HG03280 (cell line): ENCODE results near the gene TSC1.

ENCODE experiments used
- ATAC-seq: cut with Tn5 transposase; IDR thresholded peaks from one replicate; pipeline ENCODE4 v1.9.1; 2021; ENCODE audit warnings: mild to moderate bottlenecking, moderate library complexity; ENCODE audit not compliant: unreplicated experiment

The TSC1 gene

DNA sequence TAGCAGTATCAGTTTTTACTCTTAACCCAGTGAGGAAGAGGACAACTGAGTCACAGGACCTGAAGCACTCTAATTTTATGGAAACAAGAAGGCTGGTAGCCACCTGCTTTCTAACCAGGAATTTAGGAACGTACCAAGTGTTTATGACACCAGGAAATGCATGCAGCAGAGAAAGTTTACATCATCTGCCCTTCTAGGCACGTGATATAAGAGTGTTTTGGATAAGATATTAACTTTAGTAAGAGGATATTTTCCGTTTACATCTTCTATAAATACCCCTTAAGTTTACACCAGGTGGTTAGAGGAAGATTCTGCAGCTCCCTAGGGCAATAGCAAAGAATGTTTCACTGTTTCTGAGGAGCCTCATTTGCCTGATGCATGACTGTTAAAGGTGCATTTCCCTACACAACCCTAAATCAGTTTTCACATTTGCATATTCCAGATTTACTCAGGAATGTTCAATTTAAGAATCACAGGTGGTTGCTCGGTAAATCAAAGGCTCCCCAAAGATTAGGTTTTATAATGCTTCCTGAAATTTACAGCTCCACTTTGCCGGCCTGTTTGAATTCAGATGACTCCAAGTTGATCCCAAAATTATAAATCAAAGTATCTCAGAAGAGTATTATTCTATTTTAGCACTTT lies 1.8 kb downstream of the TSC1 start:
- no peak for ATAC-seq

DNA sequence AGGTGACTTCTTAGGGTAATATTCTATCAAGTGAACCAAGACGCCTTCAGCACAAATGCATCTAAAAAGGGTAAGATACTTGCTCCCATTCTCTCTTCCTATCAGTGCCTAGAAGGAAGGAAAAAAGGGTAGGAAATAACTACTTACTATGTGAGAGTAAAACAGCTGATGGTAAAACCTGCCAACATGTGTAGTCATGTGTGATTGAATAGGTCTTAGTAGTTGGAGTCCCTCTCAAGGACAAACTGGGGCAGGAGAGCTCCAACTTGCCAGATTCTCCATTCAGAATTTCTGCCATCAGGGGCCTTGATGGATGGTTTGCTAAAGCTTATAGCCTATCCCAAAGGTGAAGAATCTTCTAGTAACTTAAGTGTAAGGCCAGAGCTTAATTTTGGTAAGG lies 5.2 kb downstream of the TSC1 start:
- no peak for ATAC-seq

DNA sequence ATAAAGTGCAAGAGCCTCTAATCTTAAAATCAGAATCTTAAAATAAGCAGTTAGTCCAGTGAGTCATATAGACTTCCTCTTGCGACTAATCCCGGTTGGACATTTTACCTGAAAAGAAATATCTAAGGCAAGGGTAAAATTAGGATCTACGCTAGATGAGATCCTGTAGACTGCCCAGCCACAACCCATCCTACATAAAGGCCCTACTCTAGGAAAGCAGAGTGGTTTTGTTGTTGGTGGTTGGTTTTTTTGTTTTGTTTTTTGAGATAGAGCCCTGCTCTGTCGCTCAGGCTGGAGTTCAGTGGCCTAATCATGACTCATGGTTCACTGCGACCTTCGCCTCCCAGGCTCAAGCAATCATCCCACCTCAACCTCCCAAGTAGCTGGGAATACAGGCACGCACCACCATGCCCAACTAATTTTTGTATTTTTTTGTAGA lies 6.9 kb downstream of the TSC1 start:
- no peak for ATAC-seq

DNA sequence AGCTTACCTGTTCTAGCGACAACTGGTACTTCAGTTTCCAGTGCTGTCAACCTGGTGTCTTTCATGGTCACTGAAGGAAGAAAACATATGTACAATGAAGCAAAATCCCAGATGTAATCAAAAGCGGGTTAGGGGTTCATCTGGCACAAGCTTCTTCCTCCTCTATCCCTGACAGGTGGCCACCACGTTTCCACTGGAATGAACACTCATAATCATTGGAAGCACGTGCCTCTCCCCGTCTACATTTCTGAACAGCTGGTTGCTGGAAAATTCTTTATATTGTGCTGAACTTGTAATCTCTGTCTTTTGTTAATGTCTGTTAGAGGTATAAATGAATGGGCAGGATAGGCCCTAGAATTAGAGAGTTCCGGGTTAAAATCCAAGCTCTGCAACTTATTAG lies 9.4 kb downstream of the TSC1 start:
- no peak for ATAC-seq

DNA sequence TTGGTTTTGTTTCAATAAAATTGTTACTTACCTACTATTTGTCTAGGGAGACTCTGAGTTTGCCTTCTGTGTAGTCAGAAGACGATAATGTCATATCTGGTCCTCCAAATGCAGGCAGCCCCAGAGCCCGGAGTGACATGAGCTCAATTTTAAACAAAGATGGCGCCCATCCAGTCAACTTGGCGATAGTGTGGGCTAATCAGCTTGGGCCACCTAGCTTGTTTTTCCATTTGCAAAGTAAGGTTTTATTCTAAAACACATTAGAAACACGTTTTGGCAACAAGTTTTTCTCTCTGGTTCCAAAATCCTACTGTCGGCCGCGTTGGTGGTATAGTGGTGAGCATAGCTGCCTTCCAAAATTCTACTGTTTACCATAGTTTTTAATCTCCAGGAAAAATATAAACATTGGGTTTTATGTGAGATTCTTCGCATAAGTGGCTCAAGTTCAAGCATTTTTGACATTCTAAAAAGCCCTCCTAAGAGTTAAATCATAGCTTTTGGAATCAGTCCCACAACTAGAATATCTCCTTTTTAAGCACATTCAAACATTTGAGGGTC lies 13.2 kb downstream of the TSC1 start:
- no peak for ATAC-seq

DNA sequence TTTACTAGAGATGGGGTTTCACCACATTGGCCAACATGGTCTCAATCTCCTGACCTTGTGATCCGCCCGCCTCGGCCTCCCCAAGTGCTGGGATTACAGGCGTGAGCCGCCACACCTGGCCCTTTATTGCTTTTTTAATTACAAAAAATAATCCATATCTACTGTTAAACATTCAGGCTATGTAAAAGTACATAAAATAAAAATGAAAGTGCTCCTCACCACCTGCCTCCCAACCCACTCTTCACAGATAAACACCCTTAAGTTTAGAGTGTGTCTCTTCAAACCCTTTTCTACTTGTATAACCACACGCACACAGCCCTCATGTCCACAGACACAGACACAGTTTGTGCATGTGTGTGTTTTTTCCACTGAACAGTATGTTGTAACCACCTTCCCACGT lies 16.7 kb downstream of the TSC1 start:
- no peak for ATAC-seq

DNA sequence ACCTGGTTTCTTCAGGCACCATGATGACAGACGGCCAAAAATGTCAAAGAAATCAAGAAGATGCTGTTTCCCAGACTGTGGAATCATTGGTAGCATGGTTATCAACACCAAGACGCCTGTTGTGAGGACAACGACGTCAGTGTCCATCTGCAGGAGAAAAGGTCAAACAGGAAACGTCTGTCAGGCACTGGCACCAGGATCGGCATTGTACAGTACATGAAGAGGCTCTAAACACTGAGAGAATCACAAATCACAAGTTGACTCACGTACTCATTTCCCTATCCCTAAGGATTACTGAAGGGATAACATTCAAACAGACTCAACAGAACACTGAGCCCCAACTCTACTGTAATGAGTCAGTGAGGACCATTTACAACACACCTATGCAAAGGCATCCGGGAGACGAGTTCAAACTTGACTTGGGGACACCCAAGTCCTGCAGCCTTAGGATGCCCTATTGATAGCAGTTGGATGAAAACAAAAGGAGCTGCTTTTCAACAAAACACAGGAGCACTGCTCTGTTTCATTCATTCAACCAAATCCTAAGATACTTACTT lies 21.0 kb downstream of the TSC1 start:
- no peak for ATAC-seq

DNA sequence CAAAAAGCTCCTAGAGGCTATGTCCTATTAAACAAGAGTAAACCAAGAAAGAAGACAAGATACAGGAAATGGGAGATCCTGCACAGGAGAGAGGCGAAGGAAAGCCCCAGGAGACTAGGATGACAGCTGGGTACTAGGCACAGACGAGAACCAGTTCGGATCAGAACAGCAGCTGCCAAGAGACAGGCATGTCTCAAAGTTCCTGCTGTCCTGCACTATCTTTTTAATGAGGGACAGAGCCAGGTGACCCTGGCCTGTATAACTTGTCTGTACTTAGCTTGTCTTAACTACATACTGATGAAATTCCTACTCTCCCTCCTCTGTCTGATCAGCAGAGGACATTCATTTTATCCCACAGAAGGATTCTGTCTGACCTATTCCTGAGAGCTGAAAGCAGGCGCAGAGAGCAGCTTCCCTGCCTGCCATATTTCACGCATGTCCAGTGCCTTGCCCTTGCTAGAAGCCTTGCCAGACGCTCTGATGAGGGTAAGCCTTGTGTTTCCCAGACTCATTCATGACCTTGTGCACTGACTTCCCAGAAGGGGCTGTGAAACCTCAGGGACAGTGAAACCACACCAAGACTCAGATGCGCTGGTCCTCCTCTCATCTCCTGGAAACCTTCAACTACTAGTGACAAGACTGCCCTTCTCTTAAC lies 24.7 kb downstream of the TSC1 start:
- ATAC-seq = no peak

DNA sequence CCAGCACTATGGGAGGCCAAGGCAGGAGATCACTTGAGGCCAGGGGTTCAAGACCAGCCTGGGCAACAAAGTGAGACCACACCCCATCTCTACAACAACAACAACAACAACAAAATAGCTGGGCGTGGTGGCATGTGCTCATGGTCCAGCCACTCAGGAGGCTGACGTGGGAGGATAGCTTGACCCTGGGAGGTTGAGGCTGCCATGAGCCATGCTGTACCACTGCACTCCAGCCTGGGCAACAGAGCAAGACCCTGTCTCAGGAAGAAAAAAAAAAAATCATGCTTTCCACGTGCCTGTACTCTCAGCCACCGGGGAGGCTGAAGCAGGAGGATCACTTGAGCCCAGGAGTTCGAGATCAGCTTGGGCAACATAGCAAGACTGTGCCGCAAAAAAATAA lies 29.5 kb downstream of the TSC1 start:
- ATAC-seq = no peak

DNA sequence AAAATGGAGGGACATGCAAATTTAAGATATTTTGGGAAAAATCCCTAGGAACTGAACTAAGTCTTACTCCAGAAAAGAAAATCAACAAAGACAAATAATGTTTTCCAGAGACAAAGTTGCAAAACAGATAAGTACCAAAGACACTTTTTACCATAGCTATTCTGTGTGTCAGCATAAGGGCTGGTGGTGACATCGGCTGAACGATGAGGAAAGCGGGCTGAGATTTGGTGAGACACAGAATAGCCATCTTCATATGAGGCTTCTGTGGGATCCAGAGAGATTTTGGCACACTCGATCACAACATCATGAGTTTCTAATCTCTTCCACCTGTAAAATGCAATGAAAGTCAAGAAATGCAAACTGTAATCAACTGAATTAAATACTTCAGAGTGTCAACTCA lies 32.3 kb downstream of the TSC1 start:
- ATAC-seq = no peak

DNA sequence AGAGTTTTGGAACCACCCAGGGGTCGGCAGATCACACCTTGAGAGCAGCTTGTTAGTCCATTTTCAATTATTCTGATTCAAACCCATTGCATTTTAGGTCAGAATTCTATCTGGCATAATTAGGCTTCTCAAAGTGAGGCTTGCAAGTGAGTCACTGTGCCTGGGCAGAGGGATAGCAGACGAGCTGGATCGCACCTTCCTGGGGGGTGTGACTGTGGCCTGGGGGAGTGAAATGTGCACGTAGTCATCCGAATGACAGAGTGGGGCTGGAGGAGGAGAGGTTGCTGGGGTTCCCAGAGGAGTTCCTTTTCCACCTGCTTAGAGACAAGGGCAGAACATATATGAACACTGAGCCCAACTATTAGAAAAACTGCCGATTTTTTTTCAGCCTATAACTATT lies 34.0 kb downstream of the TSC1 start:
- no peak for ATAC-seq

DNA sequence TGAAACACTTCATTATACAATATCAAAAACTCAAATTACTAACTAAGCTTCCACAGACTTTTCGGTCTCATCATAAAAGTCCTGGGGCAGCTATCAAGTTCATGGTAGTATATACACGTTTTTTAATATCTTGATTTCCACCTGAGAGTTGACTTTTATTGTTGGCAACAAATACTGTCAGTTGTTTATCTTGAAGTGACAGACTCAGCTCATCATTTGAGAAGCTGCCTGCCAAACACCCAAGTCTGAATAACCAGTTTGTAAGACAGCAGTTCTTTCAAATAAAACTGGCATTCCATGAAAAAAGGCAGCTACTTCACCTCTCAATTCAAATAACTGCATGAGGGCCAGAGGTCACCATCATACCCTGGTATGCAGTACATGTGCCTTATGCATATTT lies 35.1 kb downstream of the TSC1 start:
- no peak for ATAC-seq

DNA sequence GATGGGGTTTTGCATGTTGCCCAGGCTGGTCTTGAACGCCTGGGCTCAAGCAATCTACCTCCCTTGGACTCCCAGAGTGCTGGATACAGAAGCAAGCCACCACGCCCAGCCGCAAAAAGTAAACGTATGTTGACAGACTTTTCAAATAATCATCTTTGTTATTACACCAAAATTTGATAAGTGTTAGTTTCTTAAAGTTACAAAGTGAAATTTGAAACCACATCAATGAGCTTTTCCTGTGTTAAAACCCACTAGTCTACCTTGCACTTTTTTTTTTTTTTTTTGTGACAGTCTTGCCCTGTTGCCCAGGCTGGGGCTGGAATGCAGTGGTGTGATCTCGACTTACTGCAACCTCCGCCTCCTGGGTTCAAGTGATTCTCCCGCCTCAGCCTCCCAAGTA lies 35.8 kb downstream of the TSC1 start:
- no peak for ATAC-seq

DNA sequence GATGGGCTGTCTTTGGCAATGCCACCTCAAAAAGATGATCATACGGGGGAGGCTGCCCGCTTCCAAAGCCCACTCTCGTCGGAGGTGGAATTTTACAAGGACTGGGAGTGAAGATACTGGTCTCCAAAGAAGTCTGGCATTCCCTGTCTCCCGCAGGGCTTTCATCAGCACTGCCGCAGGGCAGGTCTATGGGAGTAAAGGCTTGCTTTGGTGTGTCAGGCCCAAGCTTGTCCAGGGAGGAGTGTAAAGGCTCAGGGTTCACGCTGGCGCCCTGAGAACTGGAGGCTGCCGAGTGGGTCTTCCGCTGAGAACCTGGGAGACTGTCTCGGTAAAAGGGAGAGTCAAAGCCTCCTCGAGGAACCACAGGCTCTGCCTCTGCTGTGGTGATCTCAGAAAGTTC lies 38.7 kb downstream of the TSC1 start:
- ATAC-seq = no peak

DNA sequence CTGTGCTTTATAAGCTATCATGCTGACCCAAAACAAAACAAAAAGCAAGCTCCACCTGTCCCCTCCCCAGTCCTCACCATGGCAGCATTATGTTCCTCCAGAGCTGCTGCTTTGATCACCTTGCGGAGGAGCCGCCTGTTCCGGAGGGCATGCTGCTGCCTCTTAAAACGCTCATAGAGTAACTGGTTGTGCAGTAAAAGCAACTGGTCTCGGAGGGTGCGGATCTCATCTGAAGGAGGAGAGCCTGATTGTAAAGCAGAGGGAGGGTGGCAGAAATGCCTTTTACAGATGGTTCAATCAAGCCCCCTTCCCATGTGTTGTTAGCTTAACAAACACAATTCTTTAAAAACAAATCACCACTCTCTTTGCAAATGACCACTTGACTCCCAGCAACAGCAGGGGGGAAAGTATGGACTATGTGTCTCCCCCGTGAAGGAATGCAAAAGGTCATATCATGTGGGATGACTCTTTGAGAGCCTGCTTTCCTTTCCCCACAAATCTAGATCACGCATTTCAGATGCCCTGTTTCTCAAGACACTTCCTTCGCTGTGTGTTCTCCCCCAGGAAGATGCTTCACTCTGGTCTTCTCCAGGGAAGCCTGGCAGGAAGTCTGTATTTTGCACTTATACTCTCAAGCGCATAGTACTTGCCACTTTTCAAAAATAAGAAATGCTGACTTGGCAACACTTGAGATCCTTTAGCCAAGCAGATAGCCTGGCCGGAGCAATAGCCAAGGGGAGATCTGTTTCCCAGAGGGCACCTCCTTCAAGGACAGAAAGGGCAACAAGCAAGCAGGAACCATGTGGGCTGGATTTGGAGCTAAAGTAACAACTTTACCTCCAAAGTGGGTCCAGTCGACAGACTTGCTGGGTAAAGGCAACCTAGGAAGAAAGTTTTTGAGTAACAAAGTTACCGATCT lies 40.6 kb downstream of the TSC1 start:
- ATAC-seq = no peak

DNA sequence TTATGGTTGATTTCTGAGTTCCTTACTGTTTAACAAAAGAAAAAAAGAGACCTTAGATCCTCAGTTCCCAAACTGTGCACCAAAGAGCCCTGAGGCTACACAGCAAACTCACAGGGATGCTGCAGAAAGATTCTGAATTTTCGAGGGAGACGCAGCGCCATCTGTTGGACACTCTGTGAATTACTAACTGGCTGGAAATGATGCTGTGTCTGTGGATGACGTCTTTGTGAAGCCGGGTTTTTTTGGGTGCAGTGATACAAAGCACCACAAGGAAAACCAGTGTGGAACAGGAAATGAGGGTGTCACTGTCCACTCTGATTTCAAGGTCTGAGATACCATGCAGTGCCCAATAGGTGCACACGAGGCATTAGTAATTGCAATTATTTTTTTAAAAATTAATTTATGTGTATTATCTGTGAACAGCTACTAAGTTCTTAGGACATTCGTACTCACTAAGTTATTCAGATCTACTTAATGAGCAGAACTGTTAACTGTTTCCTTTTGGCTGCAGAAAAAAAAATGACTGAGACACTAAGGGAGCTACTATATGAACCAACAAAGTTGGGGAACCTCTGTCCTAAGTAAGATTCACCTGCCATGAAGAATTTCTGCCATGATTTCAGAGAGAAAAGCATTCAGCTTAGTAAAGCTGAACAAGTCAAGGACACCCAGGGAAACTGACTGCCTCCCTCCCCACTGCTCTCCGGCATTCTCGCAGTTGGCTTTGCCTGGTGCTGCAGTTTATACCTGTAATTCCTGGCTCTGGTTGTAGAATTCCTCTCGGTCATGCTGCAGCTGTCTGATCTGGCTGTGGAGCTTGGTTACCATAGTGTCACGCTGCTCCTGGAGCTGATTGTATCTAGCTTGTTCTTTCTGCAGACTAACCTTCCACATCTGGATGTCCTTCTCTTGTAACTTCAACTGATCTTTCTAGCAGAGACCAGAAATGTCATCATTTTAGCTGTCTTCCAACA lies 42.3 kb downstream of the TSC1 start:
- ATAC-seq = peak; percentile 76

DNA sequence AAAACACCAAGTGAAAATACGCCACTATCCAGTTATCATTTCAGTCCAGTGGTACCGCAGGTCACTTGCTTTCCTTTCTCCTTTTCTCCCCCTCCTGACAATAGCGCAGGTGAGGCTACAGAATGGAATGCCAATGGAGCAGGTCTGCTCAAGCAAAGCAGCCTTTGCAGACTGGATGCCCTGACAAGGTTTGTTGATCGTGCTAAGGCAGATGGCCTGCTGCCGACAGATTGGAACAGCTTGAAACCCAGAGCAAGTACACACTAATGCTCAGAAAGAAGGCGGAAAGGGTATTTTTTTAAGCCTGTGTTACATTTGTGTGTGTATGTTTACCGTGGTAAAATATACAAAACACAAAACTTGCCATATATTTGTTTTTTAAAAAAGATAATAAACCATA lies 46.4 kb downstream of the TSC1 start:
- no peak for ATAC-seq

DNA sequence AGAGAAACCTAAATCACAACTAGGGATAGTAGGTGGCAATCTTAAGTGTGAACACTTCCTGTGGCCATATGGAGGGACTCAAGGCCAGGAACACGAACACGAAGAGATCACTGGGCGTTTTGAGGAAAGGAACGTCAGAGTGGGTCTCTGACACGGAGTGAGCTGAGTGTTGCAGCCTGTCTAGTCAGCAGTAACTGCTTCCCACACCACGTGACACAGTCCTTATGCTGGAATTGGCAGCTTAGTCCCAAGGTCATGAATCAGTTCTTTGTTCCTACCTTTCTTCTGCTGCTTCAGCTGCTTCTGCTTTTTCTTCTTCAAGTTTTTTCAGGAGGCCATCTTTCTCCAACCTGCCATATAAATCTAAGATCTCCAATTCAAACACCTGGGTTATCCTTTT lies 47.5 kb downstream of the TSC1 start:
- ATAC-seq = no peak

DNA sequence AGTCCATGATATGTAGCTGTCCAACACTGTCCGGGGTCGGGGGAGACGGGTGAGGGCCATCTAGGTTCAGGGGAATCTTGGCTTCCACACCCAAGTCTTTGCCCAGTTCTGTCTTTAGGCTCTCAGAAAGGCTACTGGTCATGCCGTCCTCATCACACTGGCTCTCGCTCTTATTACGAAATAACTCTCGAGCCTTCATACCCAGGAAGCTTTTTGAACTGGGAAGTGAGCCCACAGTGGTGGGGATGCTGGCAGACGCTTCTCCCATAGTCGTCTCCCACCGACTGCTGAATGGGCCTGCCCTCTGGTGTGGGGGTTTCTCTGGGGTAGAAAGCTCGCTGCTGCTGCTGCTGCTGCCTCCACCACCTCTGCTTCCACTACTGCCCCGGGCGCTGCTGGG lies 48.2 kb downstream of the TSC1 start:
- no peak for ATAC-seq
